K562 (cell line): ENCODE measurements around the gene TEX22. TPM values are rescaled to one million over a fixed set of nuclear protein-coding genes. Genes with fewer than 3 reads are reported as not detected.

Source experiments
- ATF3 ChIP-seq, 2 experiments: fragments of 450-650 bp in 1 of 2; sonication (generic) in 1 of 2; formaldehyde crosslinking in 1 of 2; IDR thresholded peaks in 1 of 2; conservative IDR thresholded peaks in 1 of 2; 2 replicates each; pipeline versions ENCODE4 v1.6.1 to v1.8.1; 2016 to 2023; ENCODE audit warnings: mild to moderate bottlenecking in 2 of 2, moderate library complexity in 2 of 2, inconsistent platforms in 1 of 2, missing genetic modification reagents in 1 of 2
- CEBPB ChIP-seq: fragments of 450-650 bp; IDR thresholded peaks from 2 replicates; pipeline ENCODE4 v1.6.1; 2016; ENCODE audit warnings: missing genetic modification characterization, missing compliant biosample characterization
- DEAF1 ChIP-seq: fragments of 450-650 bp; formaldehyde crosslinking; IDR thresholded peaks from 2 replicates; pipeline ENCODE4 v1.4.0; 2020; ENCODE audit warnings: mild to moderate bottlenecking, moderate library complexity
- NEUROD1 ChIP-seq: fragments of 150-350 bp; IDR thresholded peaks from 2 replicates; pipeline ENCODE4 v1.6.1; 2014; ENCODE audit warnings: borderline replicate concordance, low read length, low read depth; ENCODE audit not compliant: partially characterized antibody
- RB1 ChIP-seq: fragments of 450-650 bp; IDR thresholded peaks from 2 replicates; pipeline ENCODE4 v1.6.1; 2017; ENCODE audit warnings: low read depth, mild to moderate bottlenecking
- SPI1 ChIP-seq: IDR thresholded peaks from 2 replicates; pipeline ENCODE4 v1.6.1; 2011; ENCODE audit warnings: low read depth, low read length, control low read depth, borderline replicate concordance
- TRIM24 ChIP-seq, 2 experiments: fragments of 450-650 bp; IDR thresholded peaks; 2 replicates each; pipeline ENCODE4 v1.6.1; 2016
- ZNF12 ChIP-seq: sonication (generic); formaldehyde crosslinking; IDR thresholded peaks from 2 replicates; pipeline ENCODE4 v1.4.0; 2020; ENCODE audit warnings: mild to moderate bottlenecking, missing genetic modification reagents
- ZNF408 ChIP-seq: fragments of 250-450 bp; sonication (Bioruptor Pico); IDR thresholded peaks from 2 replicates; pipeline ENCODE4 v1.4.0; 2020; ENCODE audit warnings: low read depth, mild to moderate bottlenecking, moderate library complexity
- polyA plus RNA-seq, 8 experiments: library from polyadenylated mRNA; depleted of rRNA in 4 of 8; stranded (reverse) in 5 of 8; unstranded in 3 of 8; fragments of >200 nt; fragmentation: Nextera tagmentation in 2 of 8; fragmentation: Illumina TruSeq in 1 of 8; extraction: Ambion mirVana in 2 of 8; extraction: Trizol in 1 of 8; gene quantifications; 2 replicates each; pipeline versions ENCODE4 v1.2.1 to v1.2.3, GENCODE V29; 2011 to 2014; ENCODE audit warnings: inconsistent platforms in 1 of 8, missing spikeins in 1 of 8
- total RNA-seq, 7 experiments: library from RNA; depleted of rRNA in 6 of 7; stranded (reverse); fragments of >200 nt in 6 of 7; fragmentation: Illumina TruSeq in 2 of 7; extraction: Trizol in 2 of 7; gene quantifications; 2 replicates each; pipeline versions ENCODE4 v1.2.1 to v1.2.3, GENCODE V29; 2011 to 2021; ENCODE audit warnings: low replicate concordance in 1 of 7
- TF ChIP-seq, protein P1 (sequence below): fragments of 200-800 bp; sonication (Bioruptor generic); IDR thresholded peaks from 2 replicates; pipeline ENCODE4 v1.6.1; 2017; ENCODE audit warnings: missing genetic modification characterization, missing compliant biosample characterization
- TF ChIP-seq, protein P2 (sequence below): sonication (generic); formaldehyde crosslinking; IDR thresholded peaks from 2 replicates; pipeline ENCODE4 v1.8.0; 2022; ENCODE audit warnings: mild to moderate bottlenecking, missing genetic modification reagents, borderline replicate concordance
- TF ChIP-seq, protein P3 (sequence below): fragments of 200-400 bp; formaldehyde crosslinking; IDR thresholded peaks from 2 replicates; pipeline ENCODE4 v1.6.1; 2017; ENCODE audit warnings: mild to moderate bottlenecking, low read depth, low read length, moderate library complexity

TEX22 gene
- total and polyA plus RNA-seq, 9 of the 15 experiments (the other 6 are each of a cell fraction or from before 2014, with no cell fraction given) = 0.04 to 1.7 (median 0.23) TPM; not detected in 2

DNA sequence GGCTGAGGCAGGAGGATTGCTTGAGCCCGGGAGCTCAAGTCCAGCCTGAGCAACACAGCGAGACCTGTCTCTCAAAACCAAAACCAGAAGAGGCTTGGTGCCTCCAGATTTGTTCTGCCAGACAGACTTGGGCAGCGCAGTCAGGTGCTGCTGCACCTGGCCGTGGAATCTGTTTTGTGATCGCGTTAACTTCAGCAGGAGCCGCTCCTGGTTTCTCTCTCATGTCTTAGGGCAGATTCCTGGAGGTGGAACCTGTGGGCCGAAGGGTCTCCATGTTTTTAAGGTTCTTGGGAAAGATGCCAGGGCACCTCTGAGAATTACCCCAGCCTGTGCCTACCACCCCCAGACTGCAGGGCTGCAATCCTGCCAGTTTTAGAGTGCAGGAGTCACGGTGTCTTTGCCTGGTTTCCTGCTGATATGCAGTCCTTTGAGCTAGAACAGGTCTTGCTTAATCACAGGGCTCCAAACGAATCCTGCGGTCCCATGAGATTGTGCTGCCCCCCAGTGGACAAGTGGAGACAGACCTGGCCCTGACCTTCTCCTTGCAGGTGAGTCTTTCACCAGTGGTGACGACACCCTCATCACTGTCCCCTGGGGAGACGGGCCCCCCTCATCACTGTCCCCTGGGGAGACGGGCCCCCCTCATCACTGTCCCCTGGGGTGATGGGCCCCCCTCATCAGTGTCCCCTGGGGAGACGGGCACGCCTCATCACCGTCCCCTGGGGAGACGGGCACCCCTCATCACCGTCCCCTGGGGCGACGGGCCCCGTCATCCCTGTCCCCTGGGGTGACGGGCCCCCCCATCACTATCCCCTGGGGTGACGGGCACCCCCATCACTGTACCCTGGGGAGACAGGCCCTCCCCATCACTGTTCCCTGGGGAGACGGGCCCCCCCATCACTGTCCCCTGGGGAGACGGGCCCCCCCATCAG lies 46.2 kb upstream of the TEX22 start (continued):
- TF ChIP-seq DEAF1 (CRISPR knock-in tag) = peak; percentile 66
- TF ChIP-seq SPI1 = no peak
- no peak for TF ChIP-seq NEUROD1
- TF ChIP-seq ATF3 (IDR thresholded peaks at IDR 0.05) = peak; percentile 64
- TF ChIP-seq ATF3 (CRISPR knock-in tag; conservative IDR thresholded peaks at IDR 0.05) = no peak
- TF ChIP-seq ZNF12 (CRISPR knock-in tag) = no peak
- peak; percentile 8; the same call in 1 of the 2 replicates for TF ChIP-seq RB1
- TF ChIP-seq, protein P1, sequence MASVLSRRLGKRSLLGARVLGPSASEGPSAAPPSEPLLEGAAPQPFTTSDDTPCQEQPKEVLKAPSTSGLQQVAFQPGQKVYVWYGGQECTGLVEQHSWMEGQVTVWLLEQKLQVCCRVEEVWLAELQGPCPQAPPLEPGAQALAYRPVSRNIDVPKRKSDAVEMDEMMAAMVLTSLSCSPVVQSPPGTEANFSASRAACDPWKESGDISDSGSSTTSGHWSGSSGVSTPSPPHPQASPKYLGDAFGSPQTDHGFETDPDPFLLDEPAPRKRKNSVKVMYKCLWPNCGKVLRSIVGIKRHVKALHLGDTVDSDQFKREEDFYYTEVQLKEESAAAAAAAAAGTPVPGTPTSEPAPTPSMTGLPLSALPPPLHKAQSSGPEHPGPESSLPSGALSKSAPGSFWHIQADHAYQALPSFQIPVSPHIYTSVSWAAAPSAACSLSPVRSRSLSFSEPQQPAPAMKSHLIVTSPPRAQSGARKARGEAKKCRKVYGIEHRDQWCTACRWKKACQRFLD (CRISPR knock-in tag) = no peak
- TF ChIP-seq, protein P2, sequence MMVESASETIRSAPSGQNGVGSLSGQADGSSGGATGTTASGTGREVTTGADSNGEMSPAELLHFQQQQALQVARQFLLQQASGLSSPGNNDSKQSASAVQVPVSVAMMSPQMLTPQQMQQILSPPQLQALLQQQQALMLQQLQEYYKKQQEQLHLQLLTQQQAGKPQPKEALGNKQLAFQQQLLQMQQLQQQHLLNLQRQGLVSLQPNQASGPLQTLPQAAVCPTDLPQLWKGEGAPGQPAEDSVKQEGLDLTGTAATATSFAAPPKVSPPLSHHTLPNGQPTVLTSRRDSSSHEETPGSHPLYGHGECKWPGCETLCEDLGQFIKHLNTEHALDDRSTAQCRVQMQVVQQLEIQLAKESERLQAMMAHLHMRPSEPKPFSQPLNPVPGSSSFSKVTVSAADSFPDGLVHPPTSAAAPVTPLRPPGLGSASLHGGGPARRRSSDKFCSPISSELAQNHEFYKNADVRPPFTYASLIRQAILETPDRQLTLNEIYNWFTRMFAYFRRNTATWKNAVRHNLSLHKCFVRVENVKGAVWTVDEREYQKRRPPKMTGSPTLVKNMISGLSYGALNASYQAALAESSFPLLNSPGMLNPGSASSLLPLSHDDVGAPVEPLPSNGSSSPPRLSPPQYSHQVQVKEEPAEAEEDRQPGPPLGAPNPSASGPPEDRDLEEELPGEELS = no peak
- TF ChIP-seq TRIM24 (IDR thresholded peaks at IDR 0.05) = no peak
- no peak for TF ChIP-seq ZNF408 (CRISPR knock-in tag)
- TF ChIP-seq CEBPB = peak; percentile 98
- TF ChIP-seq, protein P3, sequence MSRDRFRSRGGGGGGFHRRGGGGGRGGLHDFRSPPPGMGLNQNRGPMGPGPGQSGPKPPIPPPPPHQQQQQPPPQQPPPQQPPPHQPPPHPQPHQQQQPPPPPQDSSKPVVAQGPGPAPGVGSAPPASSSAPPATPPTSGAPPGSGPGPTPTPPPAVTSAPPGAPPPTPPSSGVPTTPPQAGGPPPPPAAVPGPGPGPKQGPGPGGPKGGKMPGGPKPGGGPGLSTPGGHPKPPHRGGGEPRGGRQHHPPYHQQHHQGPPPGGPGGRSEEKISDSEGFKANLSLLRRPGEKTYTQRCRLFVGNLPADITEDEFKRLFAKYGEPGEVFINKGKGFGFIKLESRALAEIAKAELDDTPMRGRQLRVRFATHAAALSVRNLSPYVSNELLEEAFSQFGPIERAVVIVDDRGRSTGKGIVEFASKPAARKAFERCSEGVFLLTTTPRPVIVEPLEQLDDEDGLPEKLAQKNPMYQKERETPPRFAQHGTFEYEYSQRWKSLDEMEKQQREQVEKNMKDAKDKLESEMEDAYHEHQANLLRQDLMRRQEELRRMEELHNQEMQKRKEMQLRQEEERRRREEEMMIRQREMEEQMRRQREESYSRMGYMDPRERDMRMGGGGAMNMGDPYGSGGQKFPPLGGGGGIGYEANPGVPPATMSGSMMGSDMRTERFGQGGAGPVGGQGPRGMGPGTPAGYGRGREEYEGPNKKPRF = no peak
